Thoracic aorta (tissue), 2 donors: ENCODE results near the gene SPESP1. TPM values are rescaled to one million over a fixed set of nuclear protein-coding genes. Genes with fewer than 3 reads are reported as not detected.
A peak's percentile ranks its signal among the peaks of the same experiment; 100 is the strongest.

Source experiments
- ATAC-seq: fragments of 150-250 bp; one replicate; pipeline ENCODE4 v1.8.0; 2017; ENCODE audit warnings: low read depth; ENCODE audit not compliant: insufficient number of reproducible peaks, low FRiP score
- DNase-seq: peaks from one replicate; pipeline ENCODE4 v3.0.0-alpha.2; 2020; ENCODE audit warnings: low spot score
- H3K27ac ChIP-seq, 2 donors: fragments of 200-600 bp; sonication (generic); 1 replicate in 1 of 2; 2 replicates in 1 of 2; pipeline ENCODE4 v1.5.1; 2016; ENCODE audit warnings: mild to moderate bottlenecking in 2 of 2, moderate library complexity in 2 of 2
- H3K27me3 ChIP-seq: fragments of 200-600 bp; sonication (generic); replicated peaks from 2 replicates; pipeline ENCODE4 v1.6.0; 2016; ENCODE audit warnings: mild to moderate bottlenecking; ENCODE audit not compliant: insufficient read depth
- H3K36me3 ChIP-seq: fragments of 200-600 bp; sonication (generic); one replicate; pipeline ENCODE4 v1.5.1; 2016
- H3K4me1 ChIP-seq, 2 donors: fragments of 200-600 bp; sonication (generic); 1 replicate in 1 of 2; 2 replicates in 1 of 2; pipeline versions ENCODE4 v1.5.1 to v1.6.0; 2016; ENCODE audit warnings: low read depth in 2 of 2, mild to moderate bottlenecking in 1 of 2; ENCODE audit not compliant: control insufficient read depth in 1 of 2
- H3K4me3 ChIP-seq: fragments of 200-600 bp; sonication (generic); 2 replicates; pipeline ENCODE4 v1.5.1; 2016; ENCODE audit warnings: mild to moderate bottlenecking
- H3K9me3 ChIP-seq: fragments of 200-600 bp; sonication (generic); 2 replicates; pipeline ENCODE4 v1.5.1; 2016
- total RNA-seq, 2 donors: library from RNA; depleted of rRNA; stranded (reverse); fragments of >200 nt; gene quantifications; one replicate each; pipeline versions ENCODE4 v1.1.0 to v1.2.3, GENCODE V29; 2016
- TF ChIP-seq, protein P1 (sequence below): fragments of 200-600 bp; sonication (generic); IDR thresholded peaks from one replicate; pipeline ENCODE4 v1.5.1; 2019; ENCODE audit warnings: antibody characterized with exemption

Gene SPESP1
- total RNA-seq, 2 donors from 2014 or later, result 2.7 to 3.3 TPM

- no peaks in the 10 kb centered on the region for H3K36me3 ChIP-seq
- no peak for ATAC-seq
- TF ChIP-seq, protein P1, sequence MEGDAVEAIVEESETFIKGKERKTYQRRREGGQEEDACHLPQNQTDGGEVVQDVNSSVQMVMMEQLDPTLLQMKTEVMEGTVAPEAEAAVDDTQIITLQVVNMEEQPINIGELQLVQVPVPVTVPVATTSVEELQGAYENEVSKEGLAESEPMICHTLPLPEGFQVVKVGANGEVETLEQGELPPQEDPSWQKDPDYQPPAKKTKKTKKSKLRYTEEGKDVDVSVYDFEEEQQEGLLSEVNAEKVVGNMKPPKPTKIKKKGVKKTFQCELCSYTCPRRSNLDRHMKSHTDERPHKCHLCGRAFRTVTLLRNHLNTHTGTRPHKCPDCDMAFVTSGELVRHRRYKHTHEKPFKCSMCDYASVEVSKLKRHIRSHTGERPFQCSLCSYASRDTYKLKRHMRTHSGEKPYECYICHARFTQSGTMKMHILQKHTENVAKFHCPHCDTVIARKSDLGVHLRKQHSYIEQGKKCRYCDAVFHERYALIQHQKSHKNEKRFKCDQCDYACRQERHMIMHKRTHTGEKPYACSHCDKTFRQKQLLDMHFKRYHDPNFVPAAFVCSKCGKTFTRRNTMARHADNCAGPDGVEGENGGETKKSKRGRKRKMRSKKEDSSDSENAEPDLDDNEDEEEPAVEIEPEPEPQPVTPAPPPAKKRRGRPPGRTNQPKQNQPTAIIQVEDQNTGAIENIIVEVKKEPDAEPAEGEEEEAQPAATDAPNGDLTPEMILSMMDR, result no peak
Observed at GRCh38 chr15:68909601-68910100, 20.7 kb upstream of the SPESP1 start.

GRCh38 chr15:68910341-68910740, 20.0 kb upstream of the SPESP1 start:
- H3K27me3 ChIP-seq, result no peaks in the 10 kb centered on the region
- H3K9me3 ChIP-seq, result no peaks in the 10 kb centered on the region
- ATAC-seq, result no peak
- TF ChIP-seq, protein P1, result no peak
- no peaks in the 10 kb centered on the region for H3K4me1 ChIP-seq
- no peak overlapping the region for H3K4me3 ChIP-seq
- no peak overlapping the region for H3K27ac ChIP-seq
- H3K36me3 ChIP-seq, result no peaks in the 10 kb centered on the region
- no peak for DNase-seq

More at GRCh38 chr15:68909601-68910100, 20.7 kb upstream of the SPESP1 start:
- Histone ChIP-seq H3K4me3 (no peak overlapping the region), H3K27ac (no peak overlapping the region), H3K4me1 (no peaks in the 10 kb centered on the region), H3K27me3 (no peaks in the 10 kb centered on the region), H3K9me3 (no peaks in the 10 kb centered on the region)
- no peak for DNase-seq

- ATAC-seq, result no peak
Observed at GRCh38 chr15:68910816-68911215, 19.5 kb upstream of the SPESP1 start.

DNA sequence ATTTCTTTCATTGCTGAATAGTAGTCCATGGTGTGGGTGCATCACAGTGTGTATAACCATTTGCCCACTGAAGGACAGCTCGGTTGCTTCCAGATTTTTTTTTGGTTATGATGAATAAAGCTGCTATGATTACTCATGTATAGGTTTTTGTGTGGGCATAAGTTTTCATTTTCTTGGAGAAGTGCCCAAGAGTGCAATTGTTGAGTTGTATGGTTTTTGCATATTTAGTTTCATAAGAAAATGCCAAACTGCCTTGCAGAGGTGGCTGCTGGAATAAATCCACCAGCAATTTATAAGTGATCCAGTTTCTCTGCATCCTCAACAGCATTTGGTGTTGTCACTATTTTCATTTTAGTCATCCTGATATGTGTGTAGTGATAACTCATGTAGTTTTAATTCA, 8.4 kb upstream of the SPESP1 start:
- ATAC-seq, result no peak
- no peaks in the 10 kb centered on the region for H3K27me3 ChIP-seq
- no peaks in the 10 kb centered on the region for H3K9me3 ChIP-seq
- no peak for DNase-seq
- H3K4me1 ChIP-seq, result peaks cover 3 to 13% of the 10 kb centered on the region in 2 donors
- H3K27ac ChIP-seq, result no peak overlapping the region
- no peaks in the 10 kb centered on the region for H3K36me3 ChIP-seq
- TF ChIP-seq, protein P1, result no peak
- no peak overlapping the region for H3K4me3 ChIP-seq

More at GRCh38 chr15:68910816-68911215, 19.5 kb upstream of the SPESP1 start:
- TF ChIP-seq, protein P1, result no peak
- no peak overlapping the region for H3K27ac ChIP-seq
- H3K27me3 ChIP-seq, result no peaks in the 10 kb centered on the region
- no peak overlapping the region for H3K4me3 ChIP-seq
- H3K9me3 ChIP-seq, result no peaks in the 10 kb centered on the region
- H3K4me1 ChIP-seq, result no peaks in the 10 kb centered on the region
- no peak for DNase-seq
- no peaks in the 10 kb centered on the region for H3K36me3 ChIP-seq

DNA sequence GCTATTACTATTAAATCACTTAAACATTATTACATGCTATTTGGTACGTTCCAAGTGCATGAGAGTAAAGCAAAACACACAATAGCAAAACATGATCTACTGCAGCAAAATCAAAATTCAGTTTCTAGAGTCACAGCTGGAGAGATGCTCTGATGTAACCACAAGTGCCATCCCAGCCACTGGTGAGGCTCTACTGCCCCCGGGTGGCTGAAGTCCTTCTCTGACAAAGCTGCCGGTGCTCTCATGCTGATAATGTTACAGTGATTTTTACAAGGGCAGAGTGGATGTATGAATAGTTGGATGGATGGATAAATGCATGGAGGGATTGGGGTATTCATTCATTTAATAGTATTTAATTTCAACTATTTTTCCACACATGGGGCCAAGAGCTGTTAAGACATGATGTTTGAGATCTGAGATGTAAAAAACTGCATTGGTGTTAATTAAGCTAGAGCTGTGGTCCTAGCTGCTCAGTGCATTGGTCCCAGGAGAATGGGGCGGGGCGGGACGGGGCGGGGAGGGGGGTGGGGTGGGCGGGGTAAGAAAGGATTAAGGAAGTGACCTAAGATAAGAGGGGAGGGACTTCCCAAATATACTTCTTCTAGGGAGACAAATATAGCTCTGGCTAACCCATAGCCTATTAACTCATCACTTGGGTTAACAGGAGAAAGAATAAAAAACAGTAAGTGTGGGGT, 5.3 kb upstream of the SPESP1 start:
- H3K36me3 ChIP-seq, result no peaks in the 10 kb centered on the region
- TF ChIP-seq, protein P1, result peak; percentile 59
- H3K4me3 ChIP-seq, result no peak overlapping the region
- peaks cover 3 to 13% of the 10 kb centered on the region in 2 donors for H3K4me1 ChIP-seq
- H3K9me3 ChIP-seq, result no peaks in the 10 kb centered on the region
- peak; percentile 40 for ATAC-seq
- H3K27ac ChIP-seq, result no peak overlapping the region
- no peak for DNase-seq
- no peaks in the 10 kb centered on the region for H3K27me3 ChIP-seq
